ENCODE measurements around the gene TENM4. TPM values are rescaled to one million over a fixed set of nuclear protein-coding genes. Genes with fewer than 3 reads are reported as not detected.

Gene TENM4
- polyA plus RNA-seq, 1 experiment, result 0.39 TPM

- CTCF ChIA-PET, result interaction anchor here (1.1 kb wide), 1 partner anchor 25 kb away, joined by 3 read pairs; no protein-coding TSS in a partner anchor
- TF ChIP-seq, protein P1, sequence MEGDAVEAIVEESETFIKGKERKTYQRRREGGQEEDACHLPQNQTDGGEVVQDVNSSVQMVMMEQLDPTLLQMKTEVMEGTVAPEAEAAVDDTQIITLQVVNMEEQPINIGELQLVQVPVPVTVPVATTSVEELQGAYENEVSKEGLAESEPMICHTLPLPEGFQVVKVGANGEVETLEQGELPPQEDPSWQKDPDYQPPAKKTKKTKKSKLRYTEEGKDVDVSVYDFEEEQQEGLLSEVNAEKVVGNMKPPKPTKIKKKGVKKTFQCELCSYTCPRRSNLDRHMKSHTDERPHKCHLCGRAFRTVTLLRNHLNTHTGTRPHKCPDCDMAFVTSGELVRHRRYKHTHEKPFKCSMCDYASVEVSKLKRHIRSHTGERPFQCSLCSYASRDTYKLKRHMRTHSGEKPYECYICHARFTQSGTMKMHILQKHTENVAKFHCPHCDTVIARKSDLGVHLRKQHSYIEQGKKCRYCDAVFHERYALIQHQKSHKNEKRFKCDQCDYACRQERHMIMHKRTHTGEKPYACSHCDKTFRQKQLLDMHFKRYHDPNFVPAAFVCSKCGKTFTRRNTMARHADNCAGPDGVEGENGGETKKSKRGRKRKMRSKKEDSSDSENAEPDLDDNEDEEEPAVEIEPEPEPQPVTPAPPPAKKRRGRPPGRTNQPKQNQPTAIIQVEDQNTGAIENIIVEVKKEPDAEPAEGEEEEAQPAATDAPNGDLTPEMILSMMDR (IDR thresholded peaks at IDR 0.05; ENCODE audit: insufficient read depth, low read depth, low read length), result no peak
- no peaks in the 10 kb centered on the region for H3K27me3 ChIP-seq (ENCODE audit: control insufficient read depth, insufficient read depth, low read length)
- POLR2A ChIA-PET, result interaction anchor here (0.6 kb wide), 1 partner anchor 509 kb away, joined by 3 read pairs; no protein-coding TSS in a partner anchor
- H3K4me3 ChIP-seq (ENCODE audit: low read depth, low read length), result no peak overlapping the region
- no peaks in the 10 kb centered on the region for H3K36me3 ChIP-seq (ENCODE audit: control insufficient read depth, insufficient read depth, low read length)
- no peak for DNase-seq (ENCODE audit: low read depth)
These were observed 427.3 kb downstream of the TENM4 start for GRCh38 chr11:79013509-79013908.

DNA sequence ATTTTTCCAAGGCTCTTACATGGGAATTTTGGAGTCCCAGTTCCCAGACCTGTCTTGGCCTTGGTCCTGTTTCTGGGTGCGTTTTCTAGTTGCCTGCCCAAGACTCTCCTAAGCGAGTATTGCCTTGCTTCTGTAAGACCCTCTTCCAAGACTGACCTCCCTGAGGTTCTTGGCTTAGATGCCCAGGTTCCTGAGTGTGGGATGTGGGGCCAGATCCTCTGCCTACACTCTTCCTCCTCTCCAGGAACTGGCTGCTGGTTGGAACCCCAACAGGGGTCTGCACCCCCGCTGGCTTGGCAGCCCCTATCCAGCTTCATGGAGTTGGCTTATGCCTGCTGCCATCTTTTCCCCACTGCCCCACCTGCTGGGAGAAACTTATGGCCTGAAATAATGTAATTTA lies 429.5 kb downstream of the TENM4 start:
- Histone ChIP-seq H3K27me3 (ENCODE audit: control insufficient read depth, insufficient read depth, low read length) (no peaks in the 10 kb centered on the region), H3K4me3 (ENCODE audit: low read depth, low read length) (no peak overlapping the region), H3K36me3 (ENCODE audit: control insufficient read depth, insufficient read depth, low read length) (no peaks in the 10 kb centered on the region)
- ChIA-PET CTCF (no interaction called here), POLR2A (no interaction called here)
- DNase-seq (ENCODE audit: low read depth), result no peak
- TF ChIP-seq, protein P1 (IDR thresholded peaks at IDR 0.05; ENCODE audit: insufficient read depth, low read depth, low read length), result no peak

DNA sequence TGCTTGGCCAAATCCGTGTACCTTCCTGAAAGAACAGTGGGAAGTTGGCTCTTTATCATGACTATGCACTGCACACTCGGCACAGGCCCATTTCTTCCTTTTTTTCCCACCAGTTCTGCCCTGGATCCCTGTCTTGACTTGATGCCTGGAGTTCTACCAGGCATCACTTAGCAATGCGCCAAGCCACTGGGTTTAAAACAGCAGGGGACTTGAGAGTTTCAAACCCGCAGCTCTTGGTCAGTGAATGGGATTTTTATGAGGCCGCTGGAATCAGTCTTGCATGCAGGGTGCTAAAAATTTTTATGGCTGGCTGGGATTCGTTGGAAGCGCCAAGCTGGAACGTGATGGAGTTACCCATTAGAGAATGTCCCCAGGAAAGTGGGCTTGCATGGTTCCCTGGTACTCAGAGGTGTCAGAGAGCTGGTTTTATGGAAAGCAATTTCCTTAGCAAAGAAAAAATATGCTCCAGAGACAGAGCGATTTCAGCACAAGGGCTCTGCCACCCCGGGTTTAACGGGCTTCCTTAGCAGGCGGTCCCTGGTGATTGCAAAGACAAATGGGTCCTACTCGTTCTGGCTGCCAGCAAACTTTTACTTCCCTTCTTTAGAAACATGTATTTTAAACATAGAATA lies 432.9 kb downstream of the TENM4 start:
- TF ChIP-seq, protein P1 (IDR thresholded peaks at IDR 0.05; ENCODE audit: insufficient read depth, low read depth, low read length), result no peak
- no peak overlapping the region for H3K4me3 ChIP-seq (ENCODE audit: low read depth, low read length)
- H3K36me3 ChIP-seq (ENCODE audit: control insufficient read depth, insufficient read depth, low read length), result no peaks in the 10 kb centered on the region
- no peaks in the 10 kb centered on the region for H3K27me3 ChIP-seq (ENCODE audit: control insufficient read depth, insufficient read depth, low read length)
- no peak for DNase-seq (ENCODE audit: low read depth)
- ChIA-PET POLR2A (no interaction called here), CTCF (interaction anchor here (0.7 to 2.2 kb wide), 3 partner anchors 12 to 21 kb away, joined by 3 to 8 read pairs (median 3); no protein-coding TSS in a partner anchor)

DNA sequence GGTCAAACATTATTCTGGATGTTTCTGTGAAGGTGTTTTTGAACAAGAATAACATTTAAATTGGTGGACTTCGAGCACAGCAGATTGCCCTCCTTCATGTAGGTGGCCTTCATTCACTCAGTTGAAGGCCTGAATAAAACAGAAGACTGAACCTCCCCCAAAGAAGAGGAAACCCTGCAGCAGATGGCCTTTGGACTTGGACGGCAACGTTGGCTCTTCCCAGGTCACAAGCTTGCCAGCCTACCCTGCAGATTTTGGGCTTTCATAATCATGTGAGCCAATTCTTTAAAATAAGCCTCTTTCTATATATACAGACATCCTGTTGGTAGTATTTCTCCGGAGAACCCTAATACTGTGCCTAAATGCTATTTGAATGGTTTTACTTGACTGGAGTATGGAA lies 434.0 kb downstream of the TENM4 start:
- ChIA-PET CTCF (interaction anchor here (2.2 kb wide), 1 partner anchor 11 kb away, joined by 8 read pairs; no protein-coding TSS in a partner anchor), POLR2A (no interaction called here)
- Histone ChIP-seq H3K27me3 (ENCODE audit: control insufficient read depth, insufficient read depth, low read length) (no peaks in the 10 kb centered on the region; the same call in 1 of the 2 replicates), H3K4me3 (ENCODE audit: low read depth, low read length) (no peak overlapping the region), H3K36me3 (ENCODE audit: control insufficient read depth, insufficient read depth, low read length) (no peaks in the 10 kb centered on the region)
- TF ChIP-seq, protein P1 (IDR thresholded peaks at IDR 0.05; ENCODE audit: insufficient read depth, low read depth, low read length), result no peak
- DNase-seq (ENCODE audit: low read depth), result no peak

DNA sequence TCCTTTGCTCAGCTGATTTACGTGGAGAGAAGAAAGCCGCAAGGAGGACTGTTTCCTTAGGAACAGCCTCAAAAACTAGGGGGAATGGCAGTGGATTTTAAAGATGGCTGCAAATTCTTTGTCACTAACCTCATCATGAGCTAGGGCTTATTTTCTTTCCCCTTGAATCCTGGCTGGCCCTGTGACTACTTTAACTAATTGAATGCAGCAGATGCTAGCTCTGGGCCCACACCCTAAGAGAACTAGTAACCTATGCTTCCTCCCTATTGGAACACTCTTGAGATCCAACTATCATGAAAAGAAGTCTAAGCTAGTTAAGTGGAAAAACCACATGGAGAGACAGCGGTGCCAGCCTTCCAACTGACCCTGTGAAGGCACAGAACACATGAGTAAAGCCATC lies 444.8 kb downstream of the TENM4 start:
- no peak overlapping the region for H3K4me3 ChIP-seq (ENCODE audit: low read depth, low read length)
- POLR2A ChIA-PET, result no interaction called here
- TF ChIP-seq, protein P1 (IDR thresholded peaks at IDR 0.05; ENCODE audit: insufficient read depth, low read depth, low read length), result no peak
- DNase-seq (ENCODE audit: low read depth), result no peak
- H3K27me3 ChIP-seq (ENCODE audit: control insufficient read depth, insufficient read depth, low read length), result no peaks in the 10 kb centered on the region
- H3K36me3 ChIP-seq (ENCODE audit: control insufficient read depth, insufficient read depth, low read length), result no peaks in the 10 kb centered on the region
- CTCF ChIA-PET, result interaction anchor here (0.7 to 2.6 kb wide), 5 partner anchors 9 to 42 kb away, joined by 3 to 8 read pairs (median 3); no protein-coding TSS in a partner anchor

All from BJ (cell line).